EL (cell line): ENCODE results near the gene CCDC201.
"Not testable (repeated sequence)": the region's sequence is repeated elsewhere in the genome, so short reads cannot be mapped to it uniquely, and the experiment has no call there.

Source experiments
- DNase-seq: peaks from one replicate; pipeline ENCODE4 v3.0.0-alpha.2; 2016

CCDC201 gene

DNA sequence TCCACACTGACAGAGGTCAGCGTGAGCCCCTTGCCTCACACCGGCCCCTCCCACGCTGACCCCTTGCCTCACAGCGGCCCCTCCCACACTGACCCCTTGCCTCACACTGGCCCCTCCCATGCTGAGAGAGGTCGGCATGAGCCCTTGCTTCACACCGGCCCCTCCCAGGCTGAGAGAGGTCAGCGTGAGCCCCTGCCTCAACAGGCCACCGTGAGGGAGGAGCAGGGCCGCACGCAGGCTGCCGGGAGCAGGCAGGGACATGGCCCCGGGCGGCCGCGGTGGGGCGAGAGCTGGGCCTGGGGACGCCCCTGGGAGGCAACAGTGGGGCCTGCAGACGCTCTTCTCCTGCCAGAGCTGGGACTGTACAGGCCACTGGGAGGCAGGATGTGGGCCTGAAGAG is 59.1 kb downstream of the CCDC201 start:
- not testable (repeated sequence) for DNase-seq

DNA sequence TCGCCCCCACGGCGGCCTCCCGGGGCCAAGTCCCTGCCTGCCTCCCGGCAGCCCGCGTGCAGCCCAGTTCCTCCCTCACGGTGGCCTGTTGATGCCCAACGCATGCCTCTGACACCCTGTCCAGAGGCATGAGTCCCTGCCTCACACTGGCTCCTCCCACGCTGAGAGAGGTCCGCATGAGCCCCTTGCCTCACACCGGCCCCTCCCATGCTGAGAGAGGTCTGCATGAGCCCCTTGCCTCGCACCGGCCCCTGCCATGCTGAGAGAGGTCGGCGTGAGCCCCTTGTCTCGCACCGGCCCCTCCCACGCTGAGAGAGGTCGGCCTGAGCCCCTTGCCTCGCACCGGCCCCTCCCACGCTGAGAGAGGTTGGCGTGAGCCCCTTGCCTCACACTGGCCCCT is 59.9 kb downstream of the CCDC201 start:
- DNase-seq, result no peak

DNA sequence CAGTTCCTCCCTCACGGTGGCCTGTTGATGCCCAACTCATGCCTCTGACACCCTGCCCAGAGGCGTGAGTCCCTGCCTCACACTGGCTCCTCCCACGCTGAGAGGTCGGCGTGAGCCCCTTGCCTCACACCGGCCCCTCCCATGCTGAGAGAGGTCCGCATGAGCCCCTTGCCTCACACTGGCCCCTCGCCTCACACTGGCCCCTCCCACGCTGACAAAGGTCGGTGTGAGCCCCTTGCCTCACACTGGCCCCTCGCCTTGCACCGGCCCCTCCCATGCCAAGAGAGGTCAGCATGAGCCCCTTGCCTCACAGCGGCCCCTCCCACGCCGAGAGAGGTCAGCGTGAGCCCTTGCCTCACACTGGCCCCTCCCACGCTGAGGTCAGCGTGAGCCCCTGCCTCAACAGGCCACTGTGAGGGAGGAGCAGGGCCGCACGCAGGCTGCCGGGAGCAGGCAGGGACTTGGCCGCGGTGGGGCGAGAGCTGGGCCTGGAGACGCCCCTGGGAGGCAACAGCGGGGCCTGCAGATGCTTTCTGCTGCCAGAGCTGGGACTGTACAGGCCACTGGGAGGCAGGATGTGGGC is 61.1 kb downstream of the CCDC201 start:
- DNase-seq, result not testable (repeated sequence)

DNA sequence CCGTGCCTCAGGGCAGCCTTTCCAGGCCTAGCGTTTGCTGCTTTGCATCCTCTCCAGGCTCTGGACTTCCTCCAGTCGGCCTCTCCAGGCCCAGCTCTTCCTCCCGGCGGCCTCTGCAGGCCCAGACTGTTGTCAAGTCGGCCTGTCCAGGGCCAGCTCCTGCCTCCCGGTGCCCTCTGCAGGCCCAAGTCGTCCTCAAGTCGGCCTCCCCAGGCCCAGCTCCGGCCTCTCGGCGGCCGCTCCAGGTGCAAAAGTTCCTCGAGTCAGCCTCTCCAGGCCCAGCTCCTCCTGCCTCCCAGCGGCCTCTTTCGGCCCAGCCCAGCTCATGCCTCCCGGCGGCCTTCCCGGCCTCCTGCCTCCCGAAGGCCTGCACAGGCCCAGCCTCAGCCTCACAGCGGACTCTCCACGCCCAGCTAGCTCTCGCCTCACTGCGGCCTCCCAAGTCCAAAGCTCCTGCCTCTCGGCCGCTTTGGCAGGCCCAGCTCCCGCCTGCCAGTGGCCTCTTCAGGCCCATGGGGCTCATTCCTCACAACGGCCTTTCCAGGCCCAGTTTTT is 62.4 kb downstream of the CCDC201 start:
- not testable (repeated sequence) for DNase-seq
